H9 (cell line): ENCODE results near the gene LMOD1. TPM values are rescaled to one million over a fixed set of nuclear protein-coding genes. Genes with fewer than 3 reads are reported as not detected.
A peak's percentile ranks its signal among the peaks of the same experiment; 100 is the strongest.

ENCODE experiments used
- DNase-seq: peaks from one replicate; pipeline ENCODE4 v3.0.0-alpha.2; 2017
- H2AFZ ChIP-seq: one replicate; pipeline ENCODE4 v1.6.1; 2013; ENCODE audit warnings: mild to moderate bottlenecking, low read length, control low read depth, moderate library complexity
- H2AK5ac ChIP-seq: 2 replicates; pipeline ENCODE4 v1.6.1; 2013; ENCODE audit warnings: low read length, control low read depth, mixed read lengths; ENCODE audit not compliant: insufficient read length
- H2BK120ac ChIP-seq: one replicate; pipeline ENCODE4 v1.6.1; 2013; ENCODE audit warnings: low read depth, mild to moderate bottlenecking, low read length, control low read depth, inconsistent platforms; ENCODE audit not compliant: poor library complexity, severe bottlenecking
- H2BK12ac ChIP-seq: 2 replicates; pipeline ENCODE4 v1.6.1; 2013; ENCODE audit warnings: low read length, control low read depth, mixed read lengths, low read depth; ENCODE audit not compliant: insufficient read length
- H2BK15ac ChIP-seq: 2 replicates; pipeline ENCODE4 v1.6.1; 2013; ENCODE audit warnings: low read depth, low read length, control low read depth
- H2BK20ac ChIP-seq: one replicate; pipeline ENCODE4 v1.6.1; 2013; ENCODE audit warnings: low read depth, mild to moderate bottlenecking, low read length, control low read depth, inconsistent platforms; ENCODE audit not compliant: poor library complexity, severe bottlenecking
- H2BK5ac ChIP-seq: 2 replicates; pipeline ENCODE4 v1.6.1; 2013; ENCODE audit warnings: low read length, control low read depth, mixed read lengths; ENCODE audit not compliant: insufficient read length
- H3K14ac ChIP-seq: 2 replicates; pipeline ENCODE4 v1.6.1; 2013; ENCODE audit warnings: low read length, control low read depth; ENCODE audit not compliant: insufficient read depth
- H3K18ac ChIP-seq: 2 replicates; pipeline ENCODE4 v1.6.1; 2013; ENCODE audit warnings: low read depth, mild to moderate bottlenecking, mixed read lengths, low read length, control low read depth; ENCODE audit not compliant: insufficient read length
- H3K23ac ChIP-seq: 2 replicates; pipeline ENCODE4 v1.6.1; 2013; ENCODE audit warnings: low read length, control low read depth, mixed read lengths, low read depth; ENCODE audit not compliant: insufficient read length
- H3K23me2 ChIP-seq: 2 replicates; pipeline ENCODE4 v1.6.1; 2013; ENCODE audit warnings: low read depth, mild to moderate bottlenecking, mixed read lengths, low read length, control low read depth; ENCODE audit not compliant: insufficient read length, poor library complexity, severe bottlenecking
- H3K27ac ChIP-seq: 2 replicates; pipeline ENCODE4 v1.5.1; 2013; ENCODE audit warnings: low read length, control low read depth, mixed read lengths, low read depth; ENCODE audit not compliant: insufficient read length
- H3K27me3 ChIP-seq: 2 replicates; pipeline ENCODE4 v1.6.1; 2013; ENCODE audit warnings: low read length, control low read depth, inconsistent platforms; ENCODE audit not compliant: insufficient read depth
- H3K4ac ChIP-seq: 2 replicates; pipeline ENCODE4 v1.6.1; 2013; ENCODE audit warnings: low read depth, mild to moderate bottlenecking, control low read depth, inconsistent platforms, low read length, moderate library complexity
- H3K4me1 ChIP-seq: 2 replicates; pipeline ENCODE4 v1.6.1; 2013; ENCODE audit warnings: low read length, control low read depth, inconsistent platforms; ENCODE audit not compliant: insufficient read depth
- H3K4me2 ChIP-seq: 2 replicates; pipeline ENCODE4 v1.6.1; 2013; ENCODE audit warnings: low read length, control low read depth, mixed read lengths; ENCODE audit not compliant: insufficient read length, insufficient read depth
- H3K56ac ChIP-seq: 2 replicates; pipeline ENCODE4 v1.6.1; 2013; ENCODE audit warnings: low read depth, mild to moderate bottlenecking, mixed read lengths, low read length, control low read depth; ENCODE audit not compliant: insufficient read length
- H3K79me1 ChIP-seq: 2 replicates; pipeline ENCODE4 v1.6.1; 2013; ENCODE audit warnings: low read depth, mild to moderate bottlenecking, moderate library complexity, low read length, control low read depth, inconsistent platforms; ENCODE audit not compliant: insufficient read depth, poor library complexity, severe bottlenecking
- H3K79me2 ChIP-seq: 2 replicates; pipeline ENCODE4 v1.6.1; 2013; ENCODE audit warnings: low read length, control low read depth, inconsistent platforms; ENCODE audit not compliant: insufficient read depth
- H3K9ac ChIP-seq: 2 replicates; pipeline ENCODE4 v1.6.1; 2013; ENCODE audit warnings: low read length, control low read depth, mixed read lengths; ENCODE audit not compliant: insufficient read length; ENCODE audit errors: extremely low read depth
- H3K9me3 ChIP-seq: one replicate; pipeline ENCODE4 v1.6.1; 2013; ENCODE audit warnings: low read depth, low read length, inconsistent platforms; ENCODE audit not compliant: control insufficient read depth
- H3T11ph ChIP-seq: one replicate; pipeline ENCODE4 v1.6.1; 2013; ENCODE audit warnings: mild to moderate bottlenecking, low read length, control low read depth, inconsistent platforms
- H4K20me1 ChIP-seq: one replicate; pipeline ENCODE4 v1.6.1; 2013; ENCODE audit not compliant: control insufficient read depth, insufficient read length, insufficient read depth
- H4K5ac ChIP-seq: 2 replicates; pipeline ENCODE4 v1.6.1; 2013; ENCODE audit warnings: low read depth, mild to moderate bottlenecking, mixed read lengths, low read length, control low read depth; ENCODE audit not compliant: insufficient read length
- H4K8ac ChIP-seq: replicated peaks from 2 replicates; pipeline ENCODE4 v1.6.1; 2013; ENCODE audit warnings: low read length, control low read depth, mixed read lengths, low read depth; ENCODE audit not compliant: insufficient read length
- H4K91ac ChIP-seq: 2 replicates; pipeline ENCODE4 v1.6.1; 2013; ENCODE audit warnings: low read depth, mild to moderate bottlenecking, moderate library complexity, mixed read lengths, low read length, control low read depth; ENCODE audit not compliant: insufficient read length
- H3K27ac Mint-ChIP-seq, 3 experiments: 2 replicates in 2 of 3; 3 replicates in 1 of 3; pipeline ENCODE4 v1.8.0; 2020 to 2021; ENCODE audit warnings: mixed read lengths in 3 of 3, mild to moderate bottlenecking in 1 of 3, moderate library complexity in 1 of 3
- H3K27me3 Mint-ChIP-seq: 2 replicates; pipeline ENCODE4 v1.8.0; 2021; ENCODE audit warnings: low read depth, mild to moderate bottlenecking, moderate library complexity, mixed read lengths
- H3K36me3 Mint-ChIP-seq, 3 experiments: 2 replicates in 2 of 3; 3 replicates in 1 of 3; pipeline ENCODE4 v1.8.0; 2020 to 2021; ENCODE audit warnings: low read depth in 3 of 3, mixed read lengths in 3 of 3; ENCODE audit not compliant: insufficient read depth in 1 of 3
- H3K4me1 Mint-ChIP-seq, 2 experiments: 2 replicates each; pipeline ENCODE4 v1.8.0; 2020; ENCODE audit warnings: mixed read lengths in 2 of 2
- H3K4me3 Mint-ChIP-seq, 2 experiments: 2 replicates in 1 of 2; 3 replicates in 1 of 2; pipeline ENCODE4 v1.8.0; 2020 to 2021; ENCODE audit warnings: mild to moderate bottlenecking in 2 of 2, mixed read lengths in 2 of 2, moderate library complexity in 1 of 2
- H3K9me3 Mint-ChIP-seq, 2 experiments: 2 replicates in 1 of 2; 3 replicates in 1 of 2; pipeline ENCODE4 v1.8.0; 2020; ENCODE audit warnings: mild to moderate bottlenecking in 2 of 2, mixed read lengths in 2 of 2, moderate library complexity in 1 of 2
- CTCF ChIP-seq: fragments of 200-600 bp; sonication (generic); conservative IDR thresholded peaks from 3 replicates; pipeline ENCODE4 v1.8.0; 2021; ENCODE audit warnings: antibody characterized with exemption, mild to moderate bottlenecking
- WGBS: extraction: QIAGEN DNeasy Blood & Tissue Kit; methylation state at CpG from one replicate; pipeline ENCODE4 v1.1.7; 2013; ENCODE audit warnings: missing lambda C conversion rate, low lambda C conversion rate, mixed read lengths; ENCODE audit not compliant: insufficient read length; ENCODE audit errors: extremely low coverage; 5-methylcytosine and 5-hydroxymethylcytosine counted together
- total RNA-seq: library from RNA; stranded (reverse); gene quantifications from 2 replicates; pipeline ENCODE4 v1.2.1, GENCODE V29; 2021

Gene LMOD1
- total RNA-seq, 1 experiment from 2014 or later, result 0.31 TPM

- Histone ChIP-seq H4K91ac (no peak overlapping the region), H2BK5ac (no peak overlapping the region), H3T11ph (no peak overlapping the region), H4K5ac (no peak overlapping the region), H3K79me2 (peaks cover 7% of the 10 kb centered on the region; the same call in 1 of the 2 replicates), H2BK15ac (no peak overlapping the region), H3K27ac (no peak overlapping the region), H3K9ac (no peak overlapping the region), H3K4ac (no peak overlapping the region), H4K8ac (no peak overlapping the region), H3K14ac (no peak overlapping the region), H4K20me1 (no peaks in the 10 kb centered on the region), H3K9me3 (no peaks in the 10 kb centered on the region), H3K56ac (no peak overlapping the region), H3K23me2 (peaks cover 9% of the 10 kb centered on the region), H2BK20ac (no peak overlapping the region), H3K27me3 (no peaks in the 10 kb centered on the region; the same call in 1 of the 2 replicates), H2AFZ (peak overlapping the region; percentile 9), H2AK5ac (no peak overlapping the region), H3K79me1 (peaks cover 3% of the 10 kb centered on the region), H2BK12ac (no peak overlapping the region), H3K23ac (no peak overlapping the region), H3K4me2 (peak overlapping the region; percentile 73), H3K18ac (no peak overlapping the region), H2BK120ac (no peak overlapping the region), H3K4me1 (no peaks in the 10 kb centered on the region; the same call in 1 of the 2 replicates)
- no peak for DNase-seq
- Mint-ChIP-seq H3K4me3 (peak overlapping the region; percentile 84 to 95), H3K9me3 (no peaks in the 10 kb centered on the region), H3K36me3 (peaks cover 0 to 8% (median 5%) of the 10 kb centered on the region in 3 experiments; a peak in 3 of 7 replicates), H3K4me1 (peaks cover 18 to 21% of the 10 kb centered on the region in 2 experiments), H3K27ac (no peak overlapping the region), H3K27me3 (peaks cover 11% of the 10 kb centered on the region)
- TF ChIP-seq CTCF, result no peak
- WGBS, result no CpG with 5 or more reads among the region's 31 CpGs
These were observed 35.8 kb upstream of the LMOD1 start for GRCh38 chr1:201982082-201982622.
